HepG2 (cell line): ENCODE data around the gene LYPD4. TPM values are rescaled to one million over a fixed set of nuclear protein-coding genes. Genes with fewer than 3 reads are reported as not detected.
A peak's percentile ranks its signal among the peaks of the same experiment; 100 is the strongest.

Experiments used
- AHR ChIP-seq: IDR thresholded peaks from 2 replicates; pipeline ENCODE4 v1.6.1; 2018; ENCODE audit warnings: missing genetic modification reagents, missing compliant biosample characterization
- CHD4 ChIP-seq: fragments of 200-600 bp; sonication (generic); IDR thresholded peaks from 2 replicates; pipeline ENCODE4 v1.7.0; 2017; ENCODE audit warnings: mild to moderate bottlenecking, low read length, borderline replicate concordance
- HMGA1 ChIP-seq: sonication (generic); formaldehyde crosslinking; conservative IDR thresholded peaks from 2 replicates; pipeline ENCODE4 v1.4.0; 2020; ENCODE audit warnings: missing genetic modification reagents
- JDP2 ChIP-seq: sonication (generic); formaldehyde crosslinking; IDR thresholded peaks from 2 replicates; pipeline ENCODE4 v1.8.1; 2022; ENCODE audit warnings: missing genetic modification reagents, borderline replicate concordance
- MBD4 ChIP-seq: IDR thresholded peaks from 2 replicates; pipeline ENCODE4 v1.6.1; 2012; ENCODE audit warnings: low read length, inconsistent platforms, borderline replicate concordance
- MEIS1 ChIP-seq: sonication (generic); formaldehyde crosslinking; IDR thresholded peaks from 2 replicates; pipeline ENCODE4 v1.9.0; 2021; ENCODE audit warnings: mild to moderate bottlenecking, missing genetic modification reagents, moderate library complexity, borderline replicate concordance
- MXD4 ChIP-seq: IDR thresholded peaks from 2 replicates; pipeline ENCODE4 v1.6.1; 2016; ENCODE audit warnings: mild to moderate bottlenecking, missing biosample characterization, missing genetic modification reagents
- NBN ChIP-seq: fragments of 450-650 bp; conservative IDR thresholded peaks from 2 replicates; pipeline ENCODE4 v1.6.1; 2017
- RXRA ChIP-seq: sonication (generic); formaldehyde crosslinking; IDR thresholded peaks from 2 replicates; pipeline ENCODE4 v1.5.1; 2020; ENCODE audit warnings: missing genetic modification reagents
- SRSF1 ChIP-seq: fragments of 200-400 bp; formaldehyde crosslinking; optimal IDR thresholded peaks from 2 replicates; pipeline ENCODE3; 2017; ENCODE audit warnings: mild to moderate bottlenecking, low read depth, low read length, moderate library complexity
- YEATS2 ChIP-seq: sonication (generic); formaldehyde crosslinking; IDR thresholded peaks from 2 replicates; pipeline ENCODE4 v1.4.0; 2020; ENCODE audit warnings: missing genetic modification reagents, borderline replicate concordance
- ZBTB33 ChIP-seq: sonication (generic); formaldehyde crosslinking; IDR thresholded peaks from 2 replicates; pipeline ENCODE4 v1.4.0; 2020; ENCODE audit warnings: missing genetic modification reagents
- ZNF224 ChIP-seq: sonication (generic); formaldehyde crosslinking; IDR thresholded peaks from 2 replicates; pipeline ENCODE4 v1.5.0; 2020; ENCODE audit warnings: mild to moderate bottlenecking, missing genetic modification reagents
- ZNF773 ChIP-seq: sonication (generic); formaldehyde crosslinking; IDR thresholded peaks from 2 replicates; pipeline ENCODE4 v1.4.0; 2020; ENCODE audit warnings: missing genetic modification reagents, borderline replicate concordance
- ZNF800 ChIP-seq: sonication (generic); formaldehyde crosslinking; IDR thresholded peaks from 2 replicates; pipeline ENCODE4 v1.4.0; 2020; ENCODE audit warnings: missing genetic modification reagents
- polyA plus RNA-seq, 8 experiments: library from polyadenylated mRNA; depleted of rRNA in 3 of 8; stranded (reverse) in 7 of 8; unstranded in 1 of 8; fragments of >200 nt; fragmentation: Illumina TruSeq in 4 of 8; extraction: Trizol in 4 of 8; gene quantifications; 2 replicates each; pipeline versions ENCODE4 v1.2.1 to v1.2.3, GENCODE V29; 2011 to 2016; ENCODE audit warnings: low read depth in 4 of 8, missing spikeins in 1 of 8, mixed read lengths in 1 of 8; ENCODE audit not compliant: insufficient read depth in 1 of 8
- total RNA-seq, 5 experiments: library from RNA; depleted of rRNA; stranded (reverse); fragments of >200 nt; fragmentation: Illumina TruSeq; extraction: Trizol; gene quantifications; 2 replicates each; pipeline ENCODE4 v1.2.3, GENCODE V29; 2016; ENCODE audit warnings: low read depth in 1 of 5
- TF ChIP-seq, protein P1 (sequence below), 2 experiments: fragments of 450-650 bp in 1 of 2; sonication (generic) in 1 of 2; formaldehyde crosslinking in 1 of 2; IDR thresholded peaks; 2 replicates each; pipeline versions ENCODE4 v1.6.1 to v1.8.0; 2016 to 2022; ENCODE audit warnings: antibody characterized with exemption in 1 of 2, mild to moderate bottlenecking in 1 of 2, missing genetic modification reagents in 1 of 2

LYPD4 gene
- total and polyA plus RNA-seq, 2 of the 13 experiments (the other 11 are each of a cell fraction or from before 2014, with no cell fraction given): not detected

- no peak for TF ChIP-seq HMGA1
- no peak; the same call in 1 of the 2 replicates for TF ChIP-seq JDP2 (CRISPR knock-in tag)
- TF ChIP-seq, protein P1, sequence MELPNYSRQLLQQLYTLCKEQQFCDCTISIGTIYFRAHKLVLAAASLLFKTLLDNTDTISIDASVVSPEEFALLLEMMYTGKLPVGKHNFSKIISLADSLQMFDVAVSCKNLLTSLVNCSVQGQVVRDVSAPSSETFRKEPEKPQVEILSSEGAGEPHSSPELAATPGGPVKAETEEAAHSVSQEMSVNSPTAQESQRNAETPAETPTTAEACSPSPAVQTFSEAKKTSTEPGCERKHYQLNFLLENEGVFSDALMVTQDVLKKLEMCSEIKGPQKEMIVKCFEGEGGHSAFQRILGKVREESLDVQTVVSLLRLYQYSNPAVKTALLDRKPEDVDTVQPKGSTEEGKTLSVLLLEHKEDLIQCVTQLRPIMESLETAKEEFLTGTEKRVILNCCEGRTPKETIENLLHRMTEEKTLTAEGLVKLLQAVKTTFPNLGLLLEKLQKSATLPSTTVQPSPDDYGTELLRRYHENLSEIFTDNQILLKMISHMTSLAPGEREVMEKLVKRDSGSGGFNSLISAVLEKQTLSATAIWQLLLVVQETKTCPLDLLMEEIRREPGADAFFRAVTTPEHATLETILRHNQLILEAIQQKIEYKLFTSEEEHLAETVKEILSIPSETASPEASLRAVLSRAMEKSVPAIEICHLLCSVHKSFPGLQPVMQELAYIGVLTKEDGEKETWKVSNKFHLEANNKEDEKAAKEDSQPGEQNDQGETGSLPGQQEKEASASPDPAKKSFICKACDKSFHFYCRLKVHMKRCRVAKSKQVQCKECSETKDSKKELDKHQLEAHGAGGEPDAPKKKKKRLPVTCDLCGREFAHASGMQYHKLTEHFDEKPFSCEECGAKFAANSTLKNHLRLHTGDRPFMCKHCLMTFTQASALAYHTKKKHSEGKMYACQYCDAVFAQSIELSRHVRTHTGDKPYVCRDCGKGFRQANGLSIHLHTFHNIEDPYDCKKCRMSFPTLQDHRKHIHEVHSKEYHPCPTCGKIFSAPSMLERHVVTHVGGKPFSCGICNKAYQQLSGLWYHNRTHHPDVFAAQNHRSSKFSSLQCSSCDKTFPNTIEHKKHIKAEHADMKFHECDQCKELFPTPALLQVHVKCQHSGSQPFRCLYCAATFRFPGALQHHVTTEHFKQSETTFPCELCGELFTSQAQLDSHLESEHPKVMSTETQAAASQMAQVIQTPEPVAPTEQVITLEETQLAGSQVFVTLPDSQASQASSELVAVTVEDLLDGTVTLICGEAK (IDR thresholded peaks at IDR 0.05): no peak
- TF ChIP-seq, protein P1 (CRISPR knock-in tag; IDR thresholded peaks at IDR 0.05): peak; percentile 77; the same call in 1 of the 2 replicates
- peak; percentile 73 for TF ChIP-seq MXD4
- TF ChIP-seq ZNF224: no peak
- peak; percentile 96 for TF ChIP-seq YEATS2 (CRISPR knock-in tag)
- TF ChIP-seq ZBTB33 (CRISPR knock-in tag): peak; percentile 43; the same call in 1 of the 2 replicates
- TF ChIP-seq SRSF1: no peak
- TF ChIP-seq AHR (CRISPR knock-in tag): peak; percentile 79; the same call in 1 of the 2 replicates
- peak; percentile 71 for TF ChIP-seq RXRA (CRISPR knock-in tag)
- TF ChIP-seq ZNF773 (CRISPR knock-in tag): no peak
- TF ChIP-seq CHD4: peak; percentile 100; the same call in 1 of the 2 replicates
- TF ChIP-seq MEIS1 (CRISPR knock-in tag): no peak
- TF ChIP-seq MBD4: no peak
- TF ChIP-seq NBN: no peak
- TF ChIP-seq ZNF800 (CRISPR knock-in tag): peak; percentile 72
Observed at GRCh38 chr19:41883821-41884733, 39.6 kb upstream of the LYPD4 start (continued).
